HL-60 (cell line): ENCODE data around the gene CACNA1C.

Source experiments
- SPI1 ChIP-seq: IDR thresholded peaks from 2 replicates; pipeline ENCODE4 v1.6.1; 2012; ENCODE audit warnings: low read depth, mild to moderate bottlenecking, borderline replicate concordance
- TF ChIP-seq, protein P1 (sequence below): IDR thresholded peaks from one replicate; pipeline ENCODE4 v1.5.1; 2011; ENCODE audit warnings: low read length, control low read depth, inconsistent platforms; ENCODE audit not compliant: insufficient read depth

DNA sequence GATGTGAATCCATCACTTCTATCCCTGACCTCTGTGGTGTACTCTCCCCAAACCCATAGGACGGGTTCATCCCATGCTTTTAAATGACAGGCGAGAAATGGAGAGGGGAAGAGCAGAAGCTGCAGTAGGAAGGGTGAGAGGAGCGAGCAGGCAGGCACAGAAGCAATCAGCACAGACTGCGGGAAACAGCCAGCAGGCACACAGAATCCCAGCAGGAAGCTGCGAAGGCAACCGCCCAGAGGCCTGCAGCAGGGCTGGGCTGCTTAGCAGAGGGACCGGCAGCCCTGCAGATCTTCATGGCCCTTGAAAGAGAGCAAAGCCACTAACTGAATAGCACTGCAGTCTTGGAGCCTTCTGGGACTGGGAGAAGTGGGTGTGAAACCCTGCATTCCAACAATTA lies 455.0 kb downstream of the CACNA1C start:
- TF ChIP-seq, protein P1, sequence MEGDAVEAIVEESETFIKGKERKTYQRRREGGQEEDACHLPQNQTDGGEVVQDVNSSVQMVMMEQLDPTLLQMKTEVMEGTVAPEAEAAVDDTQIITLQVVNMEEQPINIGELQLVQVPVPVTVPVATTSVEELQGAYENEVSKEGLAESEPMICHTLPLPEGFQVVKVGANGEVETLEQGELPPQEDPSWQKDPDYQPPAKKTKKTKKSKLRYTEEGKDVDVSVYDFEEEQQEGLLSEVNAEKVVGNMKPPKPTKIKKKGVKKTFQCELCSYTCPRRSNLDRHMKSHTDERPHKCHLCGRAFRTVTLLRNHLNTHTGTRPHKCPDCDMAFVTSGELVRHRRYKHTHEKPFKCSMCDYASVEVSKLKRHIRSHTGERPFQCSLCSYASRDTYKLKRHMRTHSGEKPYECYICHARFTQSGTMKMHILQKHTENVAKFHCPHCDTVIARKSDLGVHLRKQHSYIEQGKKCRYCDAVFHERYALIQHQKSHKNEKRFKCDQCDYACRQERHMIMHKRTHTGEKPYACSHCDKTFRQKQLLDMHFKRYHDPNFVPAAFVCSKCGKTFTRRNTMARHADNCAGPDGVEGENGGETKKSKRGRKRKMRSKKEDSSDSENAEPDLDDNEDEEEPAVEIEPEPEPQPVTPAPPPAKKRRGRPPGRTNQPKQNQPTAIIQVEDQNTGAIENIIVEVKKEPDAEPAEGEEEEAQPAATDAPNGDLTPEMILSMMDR = no peak
- TF ChIP-seq SPI1 = no peak
